SK-N-SH treated with all-trans-retinoic acid at 6 μM for 48 hours (cell line): ENCODE data around the gene CFAP45.

Source experiments
- ATAC-seq: fragments of 200-7000 bp; cut with Tn5 transposase; 3 replicates; pipeline ENCODE4 v1.9.1; 2020; ENCODE audit warnings: mild to moderate bottlenecking, moderate library complexity
- BACH2 ChIP-seq: fragments of 250-450 bp; sonication (Bioruptor Pico); IDR thresholded peaks from 2 replicates; pipeline ENCODE4 v1.9.0; 2021; ENCODE audit warnings: mild to moderate bottlenecking, borderline replicate concordance
- CREB5 ChIP-seq: fragments of 250-450 bp; sonication (Bioruptor Pico); IDR thresholded peaks from 2 replicates; pipeline ENCODE4 v1.5.1; 2020; ENCODE audit warnings: low read depth, mild to moderate bottlenecking, moderate library complexity
- CSDC2 ChIP-seq: fragments of 250-450 bp; sonication (Bioruptor Pico); IDR thresholded peaks from 2 replicates; pipeline ENCODE4 v1.5.0; 2020; ENCODE audit warnings: mild to moderate bottlenecking, moderate library complexity
- CSRNP3 ChIP-seq: fragments of 250-450 bp; sonication (Bioruptor Pico); IDR thresholded peaks from 2 replicates; pipeline ENCODE4 v1.5.1; 2021; ENCODE audit warnings: mild to moderate bottlenecking, moderate library complexity
- ESRRG ChIP-seq: fragments of 250-450 bp; sonication (Bioruptor Pico); IDR thresholded peaks from 2 replicates; pipeline ENCODE4 v1.6.1; 2021; ENCODE audit warnings: mild to moderate bottlenecking
- GLIS3 ChIP-seq: fragments of 250-450 bp; sonication (Bioruptor Pico); IDR thresholded peaks from 2 replicates; pipeline ENCODE4 v1.5.0; 2020; ENCODE audit warnings: mild to moderate bottlenecking, moderate library complexity
- ISL1 ChIP-seq: fragments of 250-450 bp; sonication (Bioruptor Pico); IDR thresholded peaks from 2 replicates; pipeline ENCODE4 v2.1.2; 2022; ENCODE audit warnings: mild to moderate bottlenecking, moderate library complexity
- PATZ1 ChIP-seq: fragments of 250-450 bp; sonication (Bioruptor Pico); IDR thresholded peaks from 2 replicates; pipeline ENCODE4 v1.8.0; 2020; ENCODE audit warnings: mild to moderate bottlenecking, moderate library complexity, borderline replicate concordance
- POU6F1 ChIP-seq: fragments of 250-450 bp; sonication (Bioruptor Pico); IDR thresholded peaks from 2 replicates; pipeline ENCODE4 v1.8.0; 2021; ENCODE audit warnings: low read depth, mild to moderate bottlenecking, moderate library complexity, borderline replicate concordance
- PPARA ChIP-seq: fragments of 250-450 bp; sonication (Bioruptor Pico); IDR thresholded peaks from 2 replicates; pipeline ENCODE4 v1.5.0; 2020; ENCODE audit warnings: mild to moderate bottlenecking, borderline replicate concordance
- SNAI2 ChIP-seq: fragments of 250-450 bp; sonication (Bioruptor Pico); IDR thresholded peaks from 2 replicates; pipeline ENCODE4 v1.5.0; 2020; ENCODE audit warnings: mild to moderate bottlenecking, moderate library complexity
- TCF4 ChIP-seq: fragments of 250-450 bp; sonication (Bioruptor Pico); IDR thresholded peaks from 2 replicates; pipeline ENCODE4 v1.8.0; 2021; ENCODE audit warnings: mild to moderate bottlenecking, moderate library complexity, borderline replicate concordance
- TOX ChIP-seq: fragments of 250-450 bp; sonication (Bioruptor Pico); IDR thresholded peaks from 2 replicates; pipeline ENCODE4 v1.8.0; 2021; ENCODE audit warnings: mild to moderate bottlenecking, moderate library complexity, borderline replicate concordance
- TSHZ2 ChIP-seq: fragments of 250-450 bp; sonication (Bioruptor Pico); IDR thresholded peaks from 2 replicates; pipeline ENCODE4 v1.5.0; 2020; ENCODE audit warnings: mild to moderate bottlenecking, moderate library complexity
- ZC3H10 ChIP-seq: fragments of 250-450 bp; sonication (Bioruptor Pico); IDR thresholded peaks from 2 replicates; pipeline ENCODE4 v1.5.1; 2021; ENCODE audit warnings: mild to moderate bottlenecking, moderate library complexity
- ZFP3 ChIP-seq: fragments of 250-450 bp; sonication (Bioruptor Pico); IDR thresholded peaks from 2 replicates; pipeline ENCODE4 v1.5.0; 2020; ENCODE audit warnings: mild to moderate bottlenecking, moderate library complexity
- ZFP30 ChIP-seq: fragments of 450-650 bp; formaldehyde crosslinking; IDR thresholded peaks from 2 replicates; pipeline ENCODE4 v1.5.0; 2022; ENCODE audit warnings: mild to moderate bottlenecking, moderate library complexity
- ZNF70 ChIP-seq: fragments of 450-650 bp; formaldehyde crosslinking; IDR thresholded peaks from 2 replicates; pipeline ENCODE4 v1.5.0; 2020; ENCODE audit warnings: mild to moderate bottlenecking, moderate library complexity
- ZNF8 ChIP-seq: fragments of 450-650 bp; formaldehyde crosslinking; IDR thresholded peaks from 2 replicates; pipeline ENCODE4 v1.5.0; 2020; ENCODE audit warnings: mild to moderate bottlenecking, moderate library complexity

The CFAP45 gene

GRCh38 chr1:159931101-159931794 is 31.3 kb upstream of the CFAP45 start (continued):
- TF ChIP-seq POU6F1 (CRISPR knock-in tag) = no peak
- no peak for TF ChIP-seq ZC3H10 (CRISPR knock-in tag)
- TF ChIP-seq GLIS3 (CRISPR knock-in tag) = no peak
- no peak for TF ChIP-seq ZNF70 (CRISPR knock-in tag)
- TF ChIP-seq ISL1 (CRISPR knock-in tag) = no peak
- no peak for TF ChIP-seq SNAI2 (CRISPR knock-in tag)
- no peak for TF ChIP-seq ZNF8
- no peak for TF ChIP-seq CSRNP3
- TF ChIP-seq TOX (CRISPR knock-in tag) = no peak

- TF ChIP-seq PATZ1 (CRISPR knock-in tag) (no peak), ZFP30 (CRISPR knock-in tag) (no peak), ZC3H10 (CRISPR knock-in tag) (no peak), PPARA (CRISPR knock-in tag) (no peak), CREB5 (no peak), ESRRG (CRISPR knock-in tag) (no peak), GLIS3 (CRISPR knock-in tag) (no peak), CSRNP3 (no peak), TOX (CRISPR knock-in tag) (no peak), SNAI2 (CRISPR knock-in tag) (no peak), ZNF8 (no peak), CSDC2 (CRISPR knock-in tag) (no peak)
- no peak for ATAC-seq
Measured at GRCh38 chr1:159930634-159931033, 30.7 kb upstream of the CFAP45 start.

GRCh38 chr1:159930216-159930615 is 30.3 kb upstream of the CFAP45 start:
- TF ChIP-seq ISL1 (CRISPR knock-in tag) = no peak
- no peak for TF ChIP-seq ZNF70 (CRISPR knock-in tag)
- ATAC-seq = no peak

- ATAC-seq = no peak
- TF ChIP-seq CSDC2 (CRISPR knock-in tag) = no peak
- no peak for TF ChIP-seq ISL1 (CRISPR knock-in tag)
- no peak for TF ChIP-seq GLIS3 (CRISPR knock-in tag)
- TF ChIP-seq BACH2 (CRISPR knock-in tag) = no peak
- TF ChIP-seq TCF4 (CRISPR knock-in tag) = no peak
- no peak for TF ChIP-seq SNAI2 (CRISPR knock-in tag)
- no peak for TF ChIP-seq PATZ1 (CRISPR knock-in tag)
- TF ChIP-seq CREB5 = no peak
- TF ChIP-seq ZFP3 (CRISPR knock-in tag) = no peak
- no peak for TF ChIP-seq TSHZ2
Measured at GRCh38 chr1:159929155-159930051, 29.4 kb upstream of the CFAP45 start.
